ENCODE results near the gene PRR16. TPM values are rescaled to one million over a fixed set of nuclear protein-coding genes. Genes with fewer than 3 reads are reported as not detected.

PRR16 gene
- total and polyA plus RNA-seq, 2 of the 13 experiments (the other 11 are each of a cell fraction or from before 2014, with no cell fraction given), result not detected

GRCh38 chr5:120450910-120451309 is 13.2 kb upstream of the PRR16 start (continued):
- TF ChIP-seq HOXA3 (CRISPR knock-in tag; IDR thresholded peaks at IDR 0.05) (no peak), KDM6A (CRISPR knock-in tag; IDR thresholded peaks at IDR 0.05; ENCODE audit: low read depth) (no peak), ZNF512B (CRISPR knock-in tag; IDR thresholded peaks at IDR 0.05; ENCODE audit: borderline replicate concordance) (no peak)

GRCh38 chr5:120451445-120451844 is 12.7 kb upstream of the PRR16 start:
- DNase-seq (ENCODE audit: low spot score), result no peak
- no peaks in the 10 kb centered on the region for H3K79me2 ChIP-seq (ENCODE audit: insufficient read depth, low read length)
- no peaks in the 10 kb centered on the region for H4K20me1 ChIP-seq (ENCODE audit: insufficient read depth, low read length)
- no peak overlapping the region for H2AFZ ChIP-seq (ENCODE audit: low read length)
- H3K27ac ChIP-seq (ENCODE audit: extremely low read length, insufficient read depth, low read length), result no peak overlapping the region
- ChIA-PET POLR2A (no interaction called here), CTCF (ENCODE audit: low intra/inter-chr PET ratio, low total read pairs) (no interaction called here)
- no peak overlapping the region for H3K9ac ChIP-seq (ENCODE audit: insufficient read depth, low read depth, low read length)
- no peak for ATAC-seq
- TF ChIP-seq YEATS4 (CRISPR knock-in tag; IDR thresholded peaks at IDR 0.05; ENCODE audit: borderline replicate concordance) (no peak), CAMTA2 (CRISPR knock-in tag; IDR thresholded peaks at IDR 0.05; ENCODE audit: borderline replicate concordance) (no peak), MAF1 (CRISPR knock-in tag; IDR thresholded peaks at IDR 0.05; ENCODE audit: borderline replicate concordance) (no peak), MAFK (conservative IDR thresholded peaks at IDR 0.05 in 1 of 2, IDR thresholded peaks at IDR 0.05 in 1 of 2; ENCODE audit: low read length in 2 of 2) (no peak), ZNF343 (CRISPR knock-in tag; IDR thresholded peaks at IDR 0.05) (no peak)
- TF ChIP-seq, protein P1, sequence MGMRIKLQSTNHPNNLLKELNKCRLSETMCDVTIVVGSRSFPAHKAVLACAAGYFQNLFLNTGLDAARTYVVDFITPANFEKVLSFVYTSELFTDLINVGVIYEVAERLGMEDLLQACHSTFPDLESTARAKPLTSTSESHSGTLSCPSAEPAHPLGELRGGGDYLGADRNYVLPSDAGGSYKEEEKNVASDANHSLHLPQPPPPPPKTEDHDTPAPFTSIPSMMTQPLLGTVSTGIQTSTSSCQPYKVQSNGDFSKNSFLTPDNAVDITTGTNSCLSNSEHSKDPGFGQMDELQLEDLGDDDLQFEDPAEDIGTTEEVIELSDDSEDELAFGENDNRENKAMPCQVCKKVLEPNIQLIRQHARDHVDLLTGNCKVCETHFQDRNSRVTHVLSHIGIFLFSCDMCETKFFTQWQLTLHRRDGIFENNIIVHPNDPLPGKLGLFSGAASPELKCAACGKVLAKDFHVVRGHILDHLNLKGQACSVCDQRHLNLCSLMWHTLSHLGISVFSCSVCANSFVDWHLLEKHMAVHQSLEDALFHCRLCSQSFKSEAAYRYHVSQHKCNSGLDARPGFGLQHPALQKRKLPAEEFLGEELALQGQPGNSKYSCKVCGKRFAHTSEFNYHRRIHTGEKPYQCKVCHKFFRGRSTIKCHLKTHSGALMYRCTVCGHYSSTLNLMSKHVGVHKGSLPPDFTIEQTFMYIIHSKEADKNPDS (CRISPR knock-in tag; IDR thresholded peaks at IDR 0.05), result no peak
- H3K27me3 ChIP-seq (ENCODE audit: control insufficient read depth in 1 of 2, insufficient read depth in 2 of 2, low read length in 2 of 2), result no peaks in the 10 kb centered on the region
- no peak overlapping the region for H3K4me3 ChIP-seq (replicated peaks in 1 of 3; ENCODE audit: insufficient read depth in 1 of 3, low read depth in 2 of 3, low read length in 3 of 3)
- no peaks in the 10 kb centered on the region for H3K9me3 ChIP-seq (ENCODE audit: low read length)
- no peaks in the 10 kb centered on the region for H3K4me1 ChIP-seq (ENCODE audit: insufficient read depth, low read length)
- 38% methylated on average over 2 of the region's 9 CpGs for WGBS (ENCODE audit: low lambda C conversion rate)
- intact Hi-C loops (cut with micrococcal nuclease; ENCODE audit: unreplicated experiment) (no loop called here), in situ Hi-C loops (cut with HindIII; ENCODE audit: extremely low pct_ligation_motif_present, low pct_unique_long_range_greater_than_20kb) (loop anchor here (10.0 kb wide), 1 partner anchor 977 kb away; no protein-coding TSS in a partner anchor)
- BruUV-seq (replicated peaks), result no TSS peak
- no peaks in the 10 kb centered on the region for H3K36me3 ChIP-seq (replicated peaks in 1 of 2; ENCODE audit: control insufficient read depth in 1 of 2, insufficient read depth in 2 of 2, low read length in 2 of 2)
- FAIRE-seq, result no peak
- H3K4me2 ChIP-seq (ENCODE audit: low read depth, low read length), result no peak overlapping the region
